Ishikawa (cell line): ENCODE results near the gene SPRED2.

Experiments
- CEBPB ChIP-seq: IDR thresholded peaks from 2 replicates; pipeline ENCODE4 v1.6.1; 2012
- CREB1 ChIP-seq: IDR thresholded peaks from 2 replicates; pipeline ENCODE4 v1.6.1; 2012; ENCODE audit warnings: low read depth
- EGR1 ChIP-seq: IDR thresholded peaks from 2 replicates; pipeline ENCODE4 v1.6.1; 2012
- EP300 ChIP-seq: IDR thresholded peaks from 2 replicates; pipeline ENCODE4 v1.6.1; 2012; ENCODE audit warnings: borderline replicate concordance
- FOXM1 ChIP-seq: IDR thresholded peaks from 2 replicates; pipeline ENCODE4 v1.6.1; 2012; ENCODE audit warnings: low read depth, borderline replicate concordance
- MAX ChIP-seq: IDR thresholded peaks from 2 replicates; pipeline ENCODE4 v1.6.1; 2012
- RAD21 ChIP-seq: IDR thresholded peaks from 2 replicates; pipeline ENCODE4 v1.6.1; 2012; ENCODE audit warnings: low read depth
- TAF1 ChIP-seq: IDR thresholded peaks from 2 replicates; pipeline ENCODE4 v1.6.1; 2012; ENCODE audit warnings: low read depth, mild to moderate bottlenecking
- TEAD4 ChIP-seq: IDR thresholded peaks from 2 replicates; pipeline ENCODE4 v1.6.1; 2012
- USF1 ChIP-seq: IDR thresholded peaks from 2 replicates; pipeline ENCODE4 v1.6.1; 2012

GRCh38 chr2:65334714-65335113 is 97.7 kb downstream of the SPRED2 start:
- no peak for TF ChIP-seq TAF1
- TF ChIP-seq USF1, result no peak
- no peak for TF ChIP-seq EP300
- no peak for TF ChIP-seq EGR1
- no peak for TF ChIP-seq RAD21
- TF ChIP-seq TEAD4, result no peak
- no peak for TF ChIP-seq MAX
- no peak for TF ChIP-seq CEBPB
- no peak for TF ChIP-seq FOXM1
- no peak for TF ChIP-seq CREB1
